Ovary (tissue), 3 donors: ENCODE measurements around the gene TMEM139.

Source experiments
- CTCF ChIP-seq, 3 donors: fragments of 450-650 bp in 2 of 3; fragments of 200-600 bp in 1 of 3; IDR thresholded peaks; one replicate each; pipeline versions ENCODE4 v1.5.1 to v1.8.0; 2016 to 2022; ENCODE audit warnings: antibody characterized with exemption in 3 of 3, mild to moderate bottlenecking in 1 of 3
- EP300 ChIP-seq: sonication (generic); formaldehyde crosslinking; IDR thresholded peaks from one replicate; pipeline ENCODE4 v1.6.1; 2017; ENCODE audit warnings: antibody characterized with exemption
- POLR2A ChIP-seq: fragments of 450-650 bp; IDR thresholded peaks from one replicate; pipeline ENCODE4 v1.6.1; 2017; ENCODE audit warnings: antibody characterized with exemption, mild to moderate bottlenecking, moderate library complexity
- donor health status: DM: no; HTN: no; CAD: no.

GRCh38 chr7:143236408-143236990 lies 48.3 kb upstream of the TMEM139 start:
- TF ChIP-seq CTCF (IDR thresholded peaks at IDR 0.05) (no peak), EP300 (no peak), POLR2A (no peak)
